GM21526 (cell line): ENCODE results near the gene CELF3.
"Not testable (repeated sequence)": the region's sequence is repeated elsewhere in the genome, so short reads cannot be mapped to it uniquely, and the experiment has no call there.

Experiments used
- ATAC-seq: cut with Tn5 transposase; IDR thresholded peaks from one replicate; pipeline ENCODE4 v1.9.1; 2021; ENCODE audit warnings: moderate library complexity; ENCODE audit not compliant: unreplicated experiment, low FRiP score

CELF3 gene

DNA sequence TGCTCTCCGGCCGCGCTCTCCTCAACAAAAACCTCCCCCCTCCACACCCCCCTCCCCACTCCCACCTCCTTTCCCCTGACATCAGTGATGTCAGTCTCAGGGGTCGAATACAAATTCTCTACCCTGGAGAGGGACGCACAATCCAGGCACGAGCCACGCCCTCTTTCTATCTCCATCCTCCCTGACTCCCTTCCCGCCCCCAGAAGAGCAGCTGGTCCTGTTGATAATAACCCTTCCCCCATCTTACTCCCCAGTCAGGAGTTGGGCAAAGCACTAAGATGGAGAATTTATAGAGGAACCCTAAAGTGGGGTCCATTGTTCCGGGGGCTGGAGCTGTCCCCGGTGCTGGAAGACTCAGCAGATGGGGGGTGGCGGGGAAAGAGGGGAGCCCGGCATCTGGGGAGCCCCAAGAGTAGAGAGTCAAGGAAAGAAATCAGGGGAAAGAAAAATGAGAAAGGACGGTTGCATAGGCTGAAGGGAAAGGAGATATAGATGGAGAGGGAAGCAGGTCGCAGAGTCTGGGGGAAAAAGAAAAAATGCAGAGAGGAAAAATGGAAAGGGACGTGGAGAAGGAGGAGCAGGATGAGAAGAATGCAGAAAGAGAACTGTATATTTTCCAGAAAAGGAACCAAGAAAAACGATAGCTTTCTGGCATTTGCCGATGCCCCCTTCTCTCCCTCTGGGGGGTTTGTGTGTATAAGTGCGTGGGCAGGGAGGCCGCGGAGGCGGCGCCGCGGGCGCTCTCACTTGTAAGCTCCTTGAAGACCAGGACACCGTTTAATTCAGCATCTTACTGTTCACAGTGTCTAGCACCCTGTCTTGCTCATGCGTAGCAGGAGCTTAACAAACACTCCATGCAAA lies at the start of gene CELF3:
Gene CELF3 (minus strand): TSS at position 33 of the 861 bp plus-strand sequence. CDS start 783 bp downstream, outside the sequence.
- no peak for ATAC-seq

DNA sequence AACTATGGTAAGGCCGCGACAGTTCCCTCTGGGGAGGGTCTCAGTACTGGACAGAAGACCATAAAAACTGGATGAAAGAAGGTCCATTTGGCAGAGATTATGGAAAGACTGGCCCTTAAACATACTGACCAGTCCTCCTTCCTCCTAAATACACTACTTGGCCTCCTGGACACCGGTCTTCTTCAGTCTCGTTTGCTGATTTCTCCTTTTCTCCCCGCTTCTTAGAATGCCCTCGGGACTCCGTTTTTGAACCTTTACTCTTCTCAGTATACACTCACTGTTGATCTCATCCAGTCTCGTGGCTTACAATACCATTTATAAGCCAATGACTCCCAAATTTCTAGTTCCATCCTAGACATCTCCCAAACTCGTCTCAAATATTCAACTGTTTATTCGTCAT lies 47.4 kb upstream of the CELF3 start:
- ATAC-seq = no peak

DNA sequence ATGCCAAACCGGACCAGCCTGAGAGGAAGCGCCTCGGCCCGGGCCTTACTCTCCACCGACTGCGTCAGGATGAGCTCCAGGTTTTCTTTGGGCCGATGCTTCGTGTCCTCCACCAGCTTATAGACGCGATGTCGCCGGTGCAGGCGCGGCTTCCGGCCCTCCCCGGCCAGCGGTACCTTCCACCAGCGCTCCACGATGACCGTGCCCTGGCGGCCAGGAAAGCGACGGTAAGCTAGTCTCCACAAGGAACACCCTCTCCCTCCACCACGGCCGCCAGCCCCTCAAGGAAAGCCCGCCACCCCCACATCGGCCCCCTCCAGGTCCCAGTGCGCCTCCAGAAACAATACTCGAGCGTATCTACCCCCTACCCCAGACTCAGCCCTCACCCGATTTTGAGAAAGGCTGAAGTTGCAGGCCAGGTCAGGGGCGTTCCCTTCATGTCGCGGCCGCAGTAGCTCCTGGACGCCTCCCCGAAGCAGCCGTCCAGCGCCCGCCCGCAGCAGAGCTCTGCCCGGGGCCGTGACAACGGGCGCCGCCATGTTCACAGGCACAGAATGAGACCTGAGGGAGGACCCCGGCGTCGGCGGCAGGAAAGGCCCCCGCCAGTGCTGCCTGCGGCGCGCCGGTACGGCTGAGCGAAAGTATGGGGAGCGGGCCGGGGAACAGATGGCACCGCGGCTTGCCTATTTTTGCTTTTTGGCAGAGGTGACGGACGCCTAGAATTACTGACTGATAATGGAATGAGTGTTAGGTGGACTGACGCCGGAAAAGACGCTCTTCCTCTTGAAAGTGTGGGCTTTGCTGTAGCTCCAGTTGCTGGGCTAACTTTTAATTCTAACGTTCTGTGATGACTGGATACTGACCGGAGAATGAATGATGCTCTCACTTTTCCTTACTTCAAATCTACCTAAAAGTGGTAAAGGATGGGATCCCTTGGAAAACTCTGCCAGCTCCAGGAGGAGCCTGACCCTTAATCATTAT lies 46.6 kb upstream of the CELF3 start, which contains the start of gene MRPL9:
Gene MRPL9 (minus strand): TSS at position 556 of the 981 bp plus-strand sequence. CDS start 17 bp downstream, at position 539.
- ATAC-seq = peak; percentile 90

DNA sequence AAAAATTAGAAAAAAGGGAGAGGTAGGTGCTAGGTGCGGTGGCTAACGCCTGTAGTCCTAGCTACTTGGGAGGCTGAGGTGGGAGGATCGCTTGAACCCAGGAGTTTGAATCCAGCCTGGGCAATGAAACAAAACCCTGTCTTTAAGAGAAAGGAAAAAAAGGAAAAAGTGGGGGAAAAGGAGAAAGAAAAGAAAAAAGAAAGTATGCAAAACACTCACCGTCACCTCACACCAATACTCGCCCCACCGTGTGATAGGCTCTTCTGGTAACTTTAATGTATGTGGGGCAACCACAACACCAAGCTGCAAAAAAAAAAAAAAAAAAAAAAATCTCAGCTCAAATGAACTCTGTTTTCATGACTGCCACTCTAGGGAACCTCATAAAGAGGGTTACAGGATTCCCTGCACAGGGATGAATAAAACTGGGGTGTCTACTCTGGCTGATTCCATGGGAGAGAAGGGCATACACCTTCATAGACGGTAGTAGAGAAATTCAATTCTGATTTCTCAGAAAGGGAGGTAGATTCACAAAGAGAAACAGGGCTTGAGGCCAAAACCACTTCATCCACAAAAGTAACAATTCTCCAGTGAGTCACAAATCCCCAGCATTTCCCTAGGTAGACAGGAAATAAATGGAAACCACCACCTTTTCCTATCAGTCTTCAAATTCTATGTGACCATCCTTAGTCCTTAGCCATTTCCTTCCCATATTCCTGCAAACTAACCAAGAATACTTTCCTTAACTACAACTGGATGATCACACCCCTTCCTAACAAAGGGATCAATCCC lies 44.2 kb upstream of the CELF3 start:
- no peak for ATAC-seq

DNA sequence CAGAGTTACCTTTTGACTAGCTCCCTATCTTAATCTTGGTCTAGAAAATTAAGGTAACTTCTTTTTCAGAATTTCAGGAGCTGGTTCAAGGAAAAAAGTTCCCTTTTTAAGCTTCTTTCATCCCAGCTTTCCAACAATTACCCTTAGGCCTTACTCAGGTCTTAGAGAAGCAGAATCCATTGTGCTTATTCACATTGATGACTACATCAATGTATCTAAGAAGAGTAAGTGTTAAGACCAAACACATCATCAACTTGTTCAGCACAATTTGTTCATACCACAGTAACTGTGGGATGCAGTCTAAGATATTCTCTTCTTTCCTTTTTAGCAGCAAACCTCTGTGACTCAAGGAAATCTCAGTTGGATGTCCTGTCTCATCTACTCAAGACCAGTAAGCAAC lies 42.6 kb upstream of the CELF3 start:
- ATAC-seq = no peak

DNA sequence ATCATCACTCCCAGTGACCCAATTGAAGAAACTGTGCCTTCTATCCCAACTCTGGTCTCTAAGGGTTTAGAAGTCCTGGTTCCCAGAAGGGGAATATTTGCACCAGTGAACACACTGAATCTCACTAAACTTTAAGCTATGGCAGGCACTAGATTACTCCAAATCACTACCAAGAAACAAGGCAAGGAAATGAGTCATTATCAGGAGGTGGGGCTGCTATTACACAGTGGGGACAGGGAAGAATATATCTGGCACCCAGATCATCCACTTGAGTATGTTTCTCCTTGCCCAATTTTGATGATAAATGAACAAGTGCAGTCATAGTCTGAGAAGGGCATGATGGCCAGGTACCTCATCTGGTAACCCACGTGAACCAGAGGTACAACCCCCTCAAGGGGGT lies 39.7 kb upstream of the CELF3 start:
- ATAC-seq = no peak

DNA sequence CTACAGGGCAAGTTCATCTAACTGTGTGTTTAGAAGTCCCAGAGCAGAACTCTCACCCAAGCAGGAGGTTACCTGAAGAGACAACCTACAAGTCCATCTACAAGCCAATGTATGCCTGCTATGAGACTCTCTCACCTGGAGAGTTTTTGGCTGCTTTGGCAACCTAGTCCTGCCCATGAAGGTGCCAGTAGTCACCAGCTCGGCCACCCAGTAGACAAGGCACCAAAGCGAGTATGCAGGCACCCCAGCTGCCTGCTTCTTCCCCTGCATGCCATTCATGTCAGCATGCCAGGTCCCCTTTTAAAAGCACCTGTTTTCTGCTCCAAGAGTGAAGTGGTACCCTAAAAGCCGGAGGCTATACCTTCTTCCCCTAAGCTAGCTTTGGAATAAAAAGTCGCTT lies 24.9 kb upstream of the CELF3 start:
- ATAC-seq = no peak

DNA sequence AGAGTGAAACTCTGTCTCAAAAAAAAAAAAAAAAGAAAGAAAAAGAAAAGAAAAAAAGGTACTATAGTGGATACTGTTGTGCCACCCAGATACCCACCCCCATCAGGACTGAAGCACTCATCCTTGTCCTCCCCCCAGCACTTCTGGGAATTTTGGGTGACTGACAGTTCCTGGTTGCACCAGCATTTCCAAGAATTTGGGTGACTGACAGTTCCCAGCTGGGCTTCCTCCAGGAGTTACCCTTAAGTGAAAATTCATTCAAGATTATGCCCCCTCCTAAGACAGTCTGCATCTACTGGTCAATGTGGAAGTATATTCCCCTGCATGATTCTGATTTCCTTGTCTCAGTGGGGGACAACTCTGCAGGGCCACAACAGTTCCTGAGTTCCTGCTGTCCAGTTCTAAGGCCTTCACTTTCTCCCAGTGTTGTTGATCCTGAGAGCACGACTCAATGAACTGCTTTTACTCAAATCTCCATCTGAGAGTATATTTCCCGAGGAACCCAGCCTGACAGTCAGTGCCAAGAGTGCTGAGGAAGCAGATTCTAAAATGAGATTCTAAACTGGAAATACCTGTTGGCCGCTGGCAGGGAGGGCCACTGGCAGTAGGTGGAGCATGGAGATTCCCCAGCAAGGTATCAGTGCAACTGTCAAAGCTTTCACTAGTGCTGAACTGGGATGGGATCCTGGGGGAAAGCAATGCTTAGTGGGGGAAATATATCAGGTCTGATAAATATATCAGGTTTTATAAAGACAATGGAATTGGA lies 23.2 kb upstream of the CELF3 start:
- no peak for ATAC-seq

DNA sequence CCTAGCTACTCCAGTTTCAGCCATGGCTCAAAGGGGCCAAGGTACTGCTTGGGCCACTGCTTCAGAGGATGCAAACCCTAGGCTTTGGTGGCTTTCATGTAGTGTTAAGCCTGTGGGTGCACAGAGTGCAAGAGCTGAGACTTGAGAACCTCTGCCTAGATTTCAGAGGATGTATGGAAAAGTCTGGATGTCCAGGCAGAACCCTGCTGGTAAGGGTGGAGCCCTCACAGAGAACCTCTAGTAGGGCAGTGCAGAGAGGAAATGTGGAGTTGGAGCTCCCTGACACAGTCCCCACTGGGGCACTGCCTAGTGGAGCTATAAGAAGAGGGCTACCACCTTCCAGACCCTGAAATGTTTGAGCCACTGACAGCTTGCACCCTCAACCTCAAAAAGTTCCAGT lies 20.9 kb upstream of the CELF3 start:
- ATAC-seq = no peak

DNA sequence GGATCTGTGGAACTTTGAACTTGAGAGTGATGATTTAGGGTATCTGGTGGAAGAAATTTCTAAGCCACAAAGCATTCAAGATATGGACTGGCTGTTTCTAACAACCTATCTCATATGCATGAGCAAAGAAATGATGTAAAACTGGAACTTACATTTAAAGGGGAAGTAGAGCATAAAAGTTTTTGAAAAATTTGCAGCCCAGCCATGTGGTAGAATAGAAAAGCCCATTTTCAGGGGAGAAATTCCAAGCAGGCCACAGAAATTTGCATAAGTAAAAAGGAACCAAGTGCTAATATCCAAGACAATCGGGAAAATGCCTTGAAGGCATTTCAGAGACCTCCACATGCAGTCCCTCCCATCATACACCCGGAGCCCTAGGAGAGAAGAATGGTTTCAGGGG lies 20.4 kb upstream of the CELF3 start:
- no peak for ATAC-seq

DNA sequence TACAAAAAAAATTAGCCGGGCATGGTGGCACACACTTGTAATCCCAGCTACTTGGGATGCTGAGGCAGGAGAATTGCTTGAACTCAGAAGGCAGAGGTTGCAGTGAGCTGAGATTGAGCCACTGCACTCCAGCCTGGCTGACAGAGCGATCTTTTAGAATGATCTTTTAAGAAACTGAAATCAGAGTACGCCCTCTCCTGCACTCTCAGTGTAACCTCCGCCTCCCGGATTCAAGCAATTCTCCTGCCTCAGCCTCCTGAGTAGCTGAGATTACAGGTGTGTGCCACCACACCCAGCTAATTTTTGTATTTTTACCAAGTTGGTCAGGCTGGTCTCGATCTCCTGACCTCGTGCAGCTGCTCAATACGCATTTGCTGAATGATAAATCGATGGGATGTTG lies 17.4 kb upstream of the CELF3 start:
- not testable (repeated sequence) for ATAC-seq

DNA sequence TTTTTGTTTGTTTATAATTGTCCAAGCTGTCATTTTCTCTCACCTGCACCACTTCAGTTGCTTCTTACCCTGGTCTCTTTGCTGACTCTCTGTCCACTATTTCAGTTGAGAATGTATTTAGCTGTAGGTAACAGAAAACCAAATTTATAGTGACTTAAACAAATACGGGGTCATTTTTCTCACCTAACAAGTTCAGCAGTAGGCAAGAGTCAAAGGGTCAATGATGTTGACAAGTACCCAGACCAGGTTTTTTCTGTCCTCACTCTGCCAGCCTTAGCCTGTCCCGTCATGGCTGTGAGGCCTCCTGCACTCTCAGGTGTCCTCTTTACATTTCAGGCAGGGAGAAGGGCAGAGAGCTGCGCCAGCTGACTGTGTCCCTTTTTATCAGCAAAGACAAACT lies 16.5 kb upstream of the CELF3 start:
- no peak for ATAC-seq

DNA sequence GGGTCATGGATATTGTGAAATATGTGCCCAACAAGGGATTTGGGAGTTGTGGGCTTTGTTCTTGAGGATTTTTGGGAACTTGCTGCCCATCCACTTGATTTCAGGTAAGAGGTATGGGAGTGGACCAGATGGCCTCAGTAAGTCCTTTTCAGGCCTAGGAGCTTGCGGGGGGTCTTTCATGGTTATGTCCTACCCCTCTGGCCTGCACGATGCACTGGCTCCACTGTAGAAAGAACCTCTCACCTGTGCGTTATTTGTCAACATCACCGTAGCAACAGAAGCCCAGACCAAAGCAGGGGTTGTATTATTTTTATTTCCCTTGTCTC lies 13.3 kb upstream of the CELF3 start:
- ATAC-seq = no peak

DNA sequence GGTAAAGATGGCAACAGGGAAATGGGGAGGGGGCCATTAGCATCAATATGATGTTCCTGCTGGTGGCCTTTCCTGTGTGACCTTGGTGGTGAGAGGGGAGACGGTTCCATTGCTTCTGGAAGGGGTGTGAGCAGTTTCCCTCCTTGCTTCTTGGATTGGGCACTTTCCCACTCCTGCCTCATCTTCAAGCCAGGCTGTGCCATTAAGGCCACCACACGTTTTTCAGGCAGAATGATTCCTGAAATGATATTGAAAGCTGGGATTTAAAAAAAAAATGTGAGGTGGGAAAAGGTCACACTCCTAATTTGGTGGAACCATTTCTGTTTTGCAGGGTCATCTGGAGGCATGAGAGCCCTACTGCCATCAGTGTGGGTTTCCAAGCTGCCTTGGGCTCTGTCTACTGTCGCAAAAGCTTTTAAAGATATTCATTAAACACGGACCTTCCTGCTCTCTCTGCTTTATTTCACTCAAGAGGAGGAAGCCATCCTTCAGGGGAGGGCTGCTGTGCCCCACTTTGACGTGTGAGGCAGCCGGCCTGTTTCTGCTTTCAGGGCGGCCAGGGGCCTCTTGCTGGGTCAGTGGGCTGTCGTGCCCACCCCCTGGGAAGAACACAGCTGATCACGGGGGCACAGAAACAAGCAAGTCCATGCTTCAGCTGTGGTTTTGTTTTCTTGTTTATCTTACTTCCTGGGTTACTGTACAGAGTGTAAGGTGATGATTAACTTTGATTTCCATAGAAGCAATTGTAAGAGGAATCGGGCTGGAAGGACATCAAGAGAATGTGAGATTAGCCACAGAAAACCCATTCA lies 12.8 kb upstream of the CELF3 start:
- ATAC-seq = no peak

DNA sequence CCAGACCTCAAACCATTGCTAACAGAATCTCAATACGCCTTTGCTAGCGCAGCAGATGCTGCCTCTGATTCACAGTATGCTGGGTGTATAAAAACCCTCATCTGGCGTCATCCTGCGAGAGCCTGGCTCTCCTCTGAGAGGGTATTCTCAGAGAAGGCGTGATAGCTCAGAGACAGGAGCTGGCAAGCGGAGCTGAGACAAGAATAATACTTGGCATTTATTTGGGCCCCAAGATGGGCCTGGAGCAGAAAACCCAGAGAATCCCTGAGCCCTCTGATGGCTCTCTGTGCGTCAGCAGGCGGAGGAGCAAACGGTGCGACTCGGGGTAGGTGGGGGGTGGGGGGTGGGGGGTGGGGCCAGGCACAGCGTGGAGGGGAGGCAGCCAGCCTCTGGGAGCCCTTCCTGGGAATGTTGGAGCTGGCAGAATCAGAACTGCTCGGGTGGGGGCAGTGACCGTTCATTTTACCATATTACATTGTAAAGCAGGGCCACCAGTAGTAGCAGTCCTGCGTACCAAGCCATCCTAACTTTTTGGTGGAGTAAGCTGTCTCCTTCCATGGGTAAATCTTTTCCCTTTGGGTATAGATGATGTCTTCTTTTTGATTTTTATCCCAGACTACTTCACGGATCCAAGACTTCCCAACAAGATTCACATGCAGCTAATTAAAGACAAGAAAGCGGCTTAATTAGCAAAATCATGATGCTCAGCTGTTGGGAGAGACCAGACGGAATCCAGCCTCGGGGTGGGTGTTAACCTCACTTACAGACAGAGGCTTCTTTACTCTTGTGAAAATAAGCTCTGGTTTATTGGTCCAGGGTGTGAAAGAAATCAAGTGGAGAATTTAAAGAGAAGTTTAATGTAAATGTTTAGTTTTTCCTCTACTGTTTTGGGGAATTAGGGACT lies 11.8 kb upstream of the CELF3 start:
- no peak for ATAC-seq

DNA sequence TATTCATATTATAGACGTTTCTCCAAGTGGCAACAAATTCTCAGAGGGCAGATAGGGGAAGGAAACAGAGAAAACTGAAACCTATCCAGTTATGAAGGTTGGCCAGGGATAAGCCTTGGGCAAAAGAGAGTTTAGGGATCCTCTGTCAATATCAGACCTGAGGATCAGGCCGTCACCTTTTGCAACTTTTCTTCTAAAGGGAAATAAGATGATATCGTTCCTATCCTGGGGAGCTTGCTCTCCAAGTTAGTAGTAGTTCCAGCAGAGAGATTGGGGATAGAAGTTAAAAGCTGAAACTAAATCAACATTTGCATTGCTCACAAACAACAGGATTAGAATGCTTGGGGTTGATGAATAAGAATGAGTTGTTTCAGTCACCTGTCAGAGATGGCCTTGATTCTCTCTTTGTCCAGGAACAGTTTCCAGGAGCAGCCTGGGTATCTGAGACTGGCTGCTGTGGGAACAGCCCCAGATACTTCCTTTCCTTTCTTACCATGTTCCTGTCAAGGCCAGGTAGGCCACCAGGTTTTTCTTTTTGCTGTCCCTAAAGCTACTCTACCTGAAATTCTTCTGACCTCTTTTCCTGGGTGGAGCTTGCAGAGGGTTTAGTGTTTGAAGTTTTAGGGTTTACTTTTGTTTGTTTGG lies 7.2 kb upstream of the CELF3 start:
- no peak for ATAC-seq

DNA sequence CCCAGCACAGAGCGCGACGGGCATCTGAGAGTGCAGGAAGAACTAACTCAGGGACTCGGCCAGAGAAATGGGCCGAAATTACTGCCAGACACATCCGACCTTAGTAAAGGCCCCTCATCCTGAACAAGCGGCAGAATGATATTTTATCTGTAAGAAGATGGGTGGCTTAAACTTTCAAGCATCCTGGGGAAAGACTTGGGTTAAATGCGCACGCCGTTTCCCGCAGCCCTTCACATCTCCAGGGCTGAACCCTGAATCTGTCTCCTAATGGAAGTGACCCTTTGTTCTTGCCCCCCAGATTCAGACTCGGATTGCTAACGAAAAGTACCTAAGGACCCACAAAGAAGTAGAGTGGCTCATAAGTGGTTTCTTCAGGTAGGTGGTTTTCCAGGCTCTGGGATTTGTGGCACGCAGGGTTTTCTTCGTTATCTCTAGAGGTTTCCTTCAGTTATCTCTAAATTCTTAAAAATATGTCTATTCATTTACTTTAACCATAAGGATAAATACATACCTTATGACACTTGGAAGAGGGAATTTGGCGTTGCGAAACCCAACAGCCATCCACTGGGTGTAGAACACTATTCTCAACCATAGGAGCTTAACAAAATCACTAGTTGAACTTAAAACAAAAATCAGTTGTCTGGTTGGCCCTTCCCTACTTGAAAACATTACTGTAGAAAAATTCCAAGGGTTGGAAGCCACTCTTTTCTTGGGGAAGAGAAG lies 5.3 kb upstream of the CELF3 start:
- ATAC-seq = no peak
